Coronary artery (tissue), 2 donors: ENCODE data around the gene EPB41L5.

Experiments used
- DNase-seq: peaks from one replicate; pipeline ENCODE4 v3.0.0-alpha.2; 2017; ENCODE audit warnings: low spot score
- H3K27ac ChIP-seq, 2 donors: fragments of 200-600 bp; sonication (generic); one replicate each; pipeline ENCODE4 v1.5.1; 2016 to 2019
- H3K4me3 ChIP-seq: fragments of 200-600 bp; sonication (generic); 2 replicates; pipeline ENCODE4 v1.5.1; 2016; ENCODE audit warnings: mild to moderate bottlenecking, moderate library complexity
- TF ChIP-seq, protein P1 (sequence below): fragments of 200-600 bp; sonication (generic); IDR thresholded peaks from one replicate; pipeline ENCODE4 v1.5.1; 2019; ENCODE audit warnings: antibody characterized with exemption

Gene EPB41L5

DNA sequence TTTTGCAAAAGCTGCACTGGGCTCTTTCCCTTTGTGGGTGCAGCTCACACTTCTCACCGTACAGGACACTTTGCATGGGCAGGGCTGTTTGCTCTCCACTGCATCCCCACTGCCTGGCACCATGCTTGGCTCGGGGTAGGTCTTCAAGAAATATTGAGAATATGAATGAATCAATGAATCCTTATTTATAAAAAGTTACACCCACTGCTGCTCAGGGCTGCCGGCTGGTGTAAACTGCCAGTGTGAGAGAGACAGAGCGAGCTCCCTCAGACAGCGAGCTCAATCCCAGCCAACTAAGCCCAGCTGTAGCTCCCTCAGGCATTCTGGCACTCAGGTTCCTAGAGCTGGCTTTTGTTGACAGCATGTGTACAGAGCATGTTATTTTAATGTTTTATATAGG lies 206.9 kb downstream of the EPB41L5 start:
- DNase-seq: no peak
- TF ChIP-seq, protein P1, sequence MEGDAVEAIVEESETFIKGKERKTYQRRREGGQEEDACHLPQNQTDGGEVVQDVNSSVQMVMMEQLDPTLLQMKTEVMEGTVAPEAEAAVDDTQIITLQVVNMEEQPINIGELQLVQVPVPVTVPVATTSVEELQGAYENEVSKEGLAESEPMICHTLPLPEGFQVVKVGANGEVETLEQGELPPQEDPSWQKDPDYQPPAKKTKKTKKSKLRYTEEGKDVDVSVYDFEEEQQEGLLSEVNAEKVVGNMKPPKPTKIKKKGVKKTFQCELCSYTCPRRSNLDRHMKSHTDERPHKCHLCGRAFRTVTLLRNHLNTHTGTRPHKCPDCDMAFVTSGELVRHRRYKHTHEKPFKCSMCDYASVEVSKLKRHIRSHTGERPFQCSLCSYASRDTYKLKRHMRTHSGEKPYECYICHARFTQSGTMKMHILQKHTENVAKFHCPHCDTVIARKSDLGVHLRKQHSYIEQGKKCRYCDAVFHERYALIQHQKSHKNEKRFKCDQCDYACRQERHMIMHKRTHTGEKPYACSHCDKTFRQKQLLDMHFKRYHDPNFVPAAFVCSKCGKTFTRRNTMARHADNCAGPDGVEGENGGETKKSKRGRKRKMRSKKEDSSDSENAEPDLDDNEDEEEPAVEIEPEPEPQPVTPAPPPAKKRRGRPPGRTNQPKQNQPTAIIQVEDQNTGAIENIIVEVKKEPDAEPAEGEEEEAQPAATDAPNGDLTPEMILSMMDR: no peak
- Histone ChIP-seq H3K27ac (no peak overlapping the region), H3K4me3 (no peak overlapping the region)

DNA sequence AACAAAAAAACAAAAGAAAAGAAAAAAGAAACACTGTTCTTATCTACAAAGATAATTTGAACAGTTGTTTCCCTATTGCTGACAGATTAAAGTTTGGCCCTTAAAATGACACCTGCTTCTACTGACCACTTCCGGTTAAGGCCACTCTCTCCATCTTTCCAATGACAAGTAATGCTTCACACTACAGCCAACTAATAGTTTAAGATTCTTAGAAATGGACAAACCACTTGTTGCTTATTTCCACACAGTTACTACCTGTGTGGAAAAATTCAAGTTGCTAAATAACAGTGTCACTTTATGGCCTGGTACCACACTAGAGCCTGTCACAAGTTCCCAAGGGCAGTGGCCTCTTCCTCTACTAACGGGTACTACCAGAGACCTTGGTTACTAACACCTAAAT lies 207.9 kb downstream of the EPB41L5 start:
- TF ChIP-seq, protein P1: no peak
- H3K27ac ChIP-seq: no peak overlapping the region
- H3K4me3 ChIP-seq: no peak overlapping the region
- no peak for DNase-seq

- H3K27ac ChIP-seq: no peak overlapping the region
- H3K4me3 ChIP-seq: no peak overlapping the region
- DNase-seq: peak; percentile 14
- TF ChIP-seq, protein P1: no peak
Observed at GRCh38 chr2:120221616-120222015, 208.7 kb downstream of the EPB41L5 start.

DNA sequence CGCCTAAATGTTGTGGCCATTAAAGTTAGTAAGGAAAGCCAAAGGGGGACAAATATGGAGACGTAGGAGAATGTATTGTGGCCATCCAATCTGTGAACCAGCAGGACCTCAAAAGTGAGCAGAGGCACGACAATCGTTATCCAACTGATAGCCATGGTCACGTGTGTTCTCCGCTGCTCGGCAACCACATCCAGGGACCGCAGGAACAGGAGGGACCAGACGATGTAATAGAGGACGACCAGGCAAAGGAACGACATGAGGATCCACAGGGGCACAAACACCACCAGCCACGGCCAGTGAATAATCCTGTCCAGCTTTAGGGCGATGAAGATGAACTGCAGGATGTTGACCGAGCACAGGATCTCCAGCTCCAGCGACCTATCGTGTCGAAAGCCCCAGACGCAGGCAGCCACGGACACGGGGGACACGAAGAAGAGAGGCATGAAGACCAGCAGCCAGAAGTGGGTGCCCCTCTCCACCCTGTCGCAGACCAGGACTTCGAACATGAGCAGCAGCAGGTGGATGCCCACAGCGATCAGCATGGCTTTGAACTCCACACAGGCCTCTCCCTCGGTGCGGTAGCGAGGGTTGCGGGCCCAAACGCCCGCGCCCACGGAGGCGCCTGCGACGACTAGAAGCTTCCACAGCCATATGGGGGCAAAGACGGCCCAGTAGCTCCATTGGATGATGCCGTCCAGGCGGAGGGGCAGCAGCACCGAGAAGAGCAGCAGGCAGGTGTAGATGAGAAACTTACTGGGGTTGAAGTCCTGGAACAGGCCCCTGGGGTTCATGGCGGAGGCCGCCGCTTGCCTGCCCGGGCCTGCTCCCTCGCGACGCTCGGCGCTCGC lies 209.5 kb downstream of the EPB41L5 start:
- TF ChIP-seq, protein P1: no peak
- Histone ChIP-seq H3K27ac (peak overlapping the region; percentile 84 to 85), H3K4me3 (peak overlapping the region; percentile 73)
- DNase-seq: peak; percentile 75

DNA sequence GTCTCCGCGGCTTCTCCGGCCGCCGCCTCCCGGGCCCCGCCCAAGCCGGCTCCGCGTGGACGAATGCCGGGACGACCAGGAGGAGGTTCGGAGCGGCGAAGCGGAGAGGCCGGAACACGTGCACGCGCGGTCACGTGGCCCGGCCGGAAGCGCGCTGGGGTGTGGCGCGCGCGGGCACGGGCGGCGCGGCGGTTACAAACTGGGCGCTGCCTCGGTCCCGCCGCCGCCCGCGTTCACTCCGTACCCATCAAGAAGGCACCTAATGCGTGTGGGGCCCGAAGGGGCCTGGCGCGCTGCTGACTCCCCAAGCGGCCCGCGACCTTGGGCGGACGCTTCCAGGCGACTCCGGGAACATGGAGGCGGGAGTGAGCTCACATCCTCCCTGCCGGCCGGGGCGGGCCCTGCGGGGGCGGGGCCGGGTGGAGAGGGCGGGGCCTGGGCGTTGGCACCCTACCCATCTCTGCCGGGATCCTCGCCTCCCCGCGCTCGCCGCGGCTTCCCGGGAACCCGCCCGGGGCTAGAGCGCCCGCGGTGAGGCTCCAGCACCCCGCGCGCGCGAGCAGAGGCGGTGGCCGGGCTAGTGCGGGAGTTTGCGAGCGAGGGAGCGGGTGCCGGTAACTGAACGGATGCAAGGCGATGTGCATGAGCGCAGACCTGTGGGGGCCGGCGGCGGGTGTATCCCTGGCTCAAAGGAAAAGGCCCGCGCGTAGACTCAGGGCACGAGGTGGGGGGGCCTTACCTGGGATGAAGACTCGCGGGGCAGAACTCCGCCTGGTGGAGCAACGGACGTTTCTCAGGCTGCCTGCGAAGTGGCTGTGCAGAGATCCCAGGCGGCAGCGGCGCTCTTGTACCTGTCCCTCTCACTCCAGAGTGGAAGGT lies 210.4 kb downstream of the EPB41L5 start, which contains the start of gene TMEM185B:
Gene TMEM185B, minus strand, starts transcription at position 367 of the 879 bp plus-strand sequence. CDS start 424 bp downstream, outside the sequence.
- peak within 1 kb of the TSS; percentile 84 to 85 for H3K27ac ChIP-seq
- TF ChIP-seq, protein P1: no peak
- DNase-seq: peak; percentile 95
- H3K4me3 ChIP-seq: peak within 1 kb of the TSS; percentile 73

DNA sequence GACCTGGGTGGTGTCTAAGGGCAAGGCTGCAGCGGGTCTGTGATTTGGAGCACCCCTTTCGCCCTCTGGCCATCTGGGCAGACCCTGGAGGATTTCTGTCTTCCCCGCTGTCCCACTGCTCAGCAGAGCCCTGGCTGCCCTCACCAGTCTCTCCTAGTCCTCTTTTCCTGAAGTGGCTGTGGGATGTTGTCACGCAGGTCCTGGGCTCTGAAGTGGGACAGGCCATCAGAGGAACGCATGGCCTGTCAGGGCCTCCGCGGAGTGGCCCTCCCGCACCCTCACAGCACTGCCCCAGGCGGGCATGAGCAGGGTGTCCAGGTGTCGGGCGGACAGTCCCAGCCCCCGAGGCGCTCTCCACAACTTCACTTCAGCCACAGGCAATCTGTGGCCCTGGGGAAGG lies 211.4 kb downstream of the EPB41L5 start:
- TF ChIP-seq, protein P1: no peak
- peak overlapping the region; percentile 73 for H3K4me3 ChIP-seq
- DNase-seq: peak; percentile 71
- no peak overlapping the region for H3K27ac ChIP-seq
